HG02943 (cell line): Measurements from ENCODE around the gene ZFP62.

Experiments
- ATAC-seq: cut with Tn5 transposase; IDR thresholded peaks from one replicate; pipeline ENCODE4 v1.9.1; 2021; ENCODE audit warnings: mild to moderate bottlenecking, low read depth, moderate library complexity; ENCODE audit not compliant: unreplicated experiment

Gene ZFP62

DNA sequence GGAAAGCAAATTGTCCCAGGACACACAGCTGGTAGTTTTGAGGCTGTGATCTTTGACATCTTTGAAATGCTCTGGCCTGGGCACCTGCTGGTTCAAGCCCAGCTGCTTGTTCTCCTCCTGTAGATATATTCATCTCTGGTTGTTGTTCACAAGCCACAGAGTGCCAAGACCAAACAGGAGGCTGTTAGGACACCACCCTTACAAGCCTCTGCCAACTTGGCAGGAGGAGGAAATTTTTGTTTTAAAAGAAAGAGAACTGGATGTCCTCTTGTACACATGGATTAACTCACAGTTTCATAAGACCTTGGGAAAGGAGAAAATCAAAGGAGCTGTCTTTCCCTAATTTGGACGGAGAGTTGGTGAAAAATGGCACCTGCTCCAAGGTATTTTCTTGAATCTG, 8.5 kb upstream of the ZFP62 start:
- no peak for ATAC-seq

DNA sequence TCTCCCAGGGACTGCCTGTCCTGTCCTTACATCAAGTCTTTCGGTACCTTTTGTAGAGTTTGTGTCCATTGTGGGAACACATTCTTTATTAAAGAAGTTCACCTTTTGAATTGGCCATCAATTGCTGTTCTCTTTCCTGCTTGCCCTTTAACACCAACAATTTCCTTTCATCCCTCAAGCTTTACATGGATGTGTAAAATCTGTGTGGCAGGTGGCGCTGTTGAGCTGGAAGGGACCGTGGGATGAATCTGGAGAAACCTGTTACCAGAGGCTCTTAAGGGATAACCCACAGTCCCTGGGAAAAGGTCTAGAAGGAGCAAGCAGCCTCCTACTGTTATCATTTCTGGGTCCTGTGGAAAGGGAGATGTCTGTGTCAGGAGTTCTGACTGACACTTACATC, 7.9 kb upstream of the ZFP62 start:
- no peak for ATAC-seq

DNA sequence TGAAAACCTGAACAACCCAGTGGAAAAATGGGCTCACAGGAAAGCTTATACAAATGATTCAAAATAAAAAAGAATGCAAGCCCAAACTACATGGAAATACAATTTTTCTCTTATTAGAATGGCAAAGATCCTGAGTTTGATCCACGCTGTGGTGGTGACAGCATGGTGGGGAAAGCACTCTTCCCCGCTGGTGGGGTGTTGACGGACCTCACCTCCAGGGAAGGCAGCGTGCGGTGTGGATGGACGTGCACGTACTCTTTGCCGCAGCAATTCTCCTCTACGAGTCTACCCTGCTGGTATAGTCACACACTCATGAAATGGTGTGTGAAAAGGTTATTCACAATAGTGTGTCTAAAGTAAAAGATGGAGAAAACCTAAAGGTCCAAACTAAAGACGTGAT, 5.9 kb upstream of the ZFP62 start:
- no peak for ATAC-seq

DNA sequence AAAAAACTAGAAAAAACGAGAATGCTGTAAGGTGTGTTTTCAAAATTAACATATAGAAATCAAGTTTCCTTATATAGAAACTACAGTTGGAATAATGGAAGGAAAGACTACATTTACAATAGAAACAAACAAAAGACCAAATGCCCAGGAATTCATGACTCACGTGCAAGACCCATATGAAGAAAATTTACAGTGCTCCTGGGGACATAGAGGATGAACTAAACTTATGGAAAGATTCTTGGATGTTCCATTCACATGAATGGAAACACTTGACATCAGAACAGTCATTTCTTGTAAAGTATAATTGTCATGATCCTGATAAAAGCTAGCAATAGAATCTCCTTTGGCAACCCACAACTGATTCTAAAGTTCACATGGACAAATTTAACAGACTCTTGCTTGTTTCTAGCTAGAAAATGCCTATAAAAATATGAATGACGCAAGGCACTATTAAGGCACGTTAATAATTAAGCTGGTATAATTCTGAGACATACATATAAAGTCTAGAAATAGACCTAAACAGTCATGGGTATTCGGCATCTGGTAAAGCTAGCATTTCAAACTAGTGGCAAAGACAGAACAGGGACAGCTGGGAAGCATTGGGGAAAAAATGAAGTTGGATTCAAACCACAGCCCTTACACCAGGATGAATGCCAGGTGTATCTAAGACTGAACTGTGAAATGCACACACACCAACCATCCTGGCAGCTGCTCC, 5.1 kb upstream of the ZFP62 start:
- ATAC-seq = no peak

DNA sequence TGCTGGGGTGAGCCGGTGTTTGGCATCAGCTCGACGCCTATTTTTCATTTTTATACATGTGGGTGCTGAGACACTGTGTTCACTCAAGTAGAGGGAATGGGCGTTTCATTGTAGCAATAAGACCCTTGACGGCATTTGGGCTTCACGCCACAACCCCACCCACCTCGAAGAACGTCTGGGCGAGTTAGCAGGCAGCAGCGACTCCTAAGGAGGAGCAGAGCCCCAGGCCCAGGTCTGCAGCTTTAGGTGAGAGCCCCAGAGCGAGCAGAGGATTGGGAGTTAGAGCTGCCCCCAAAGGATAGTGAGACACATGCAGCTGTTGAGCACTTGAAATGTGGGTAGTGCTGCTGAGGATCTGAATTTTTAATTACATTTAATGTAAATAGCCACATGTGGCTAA, 1.6 kb upstream of the ZFP62 start:
- no peak for ATAC-seq

DNA sequence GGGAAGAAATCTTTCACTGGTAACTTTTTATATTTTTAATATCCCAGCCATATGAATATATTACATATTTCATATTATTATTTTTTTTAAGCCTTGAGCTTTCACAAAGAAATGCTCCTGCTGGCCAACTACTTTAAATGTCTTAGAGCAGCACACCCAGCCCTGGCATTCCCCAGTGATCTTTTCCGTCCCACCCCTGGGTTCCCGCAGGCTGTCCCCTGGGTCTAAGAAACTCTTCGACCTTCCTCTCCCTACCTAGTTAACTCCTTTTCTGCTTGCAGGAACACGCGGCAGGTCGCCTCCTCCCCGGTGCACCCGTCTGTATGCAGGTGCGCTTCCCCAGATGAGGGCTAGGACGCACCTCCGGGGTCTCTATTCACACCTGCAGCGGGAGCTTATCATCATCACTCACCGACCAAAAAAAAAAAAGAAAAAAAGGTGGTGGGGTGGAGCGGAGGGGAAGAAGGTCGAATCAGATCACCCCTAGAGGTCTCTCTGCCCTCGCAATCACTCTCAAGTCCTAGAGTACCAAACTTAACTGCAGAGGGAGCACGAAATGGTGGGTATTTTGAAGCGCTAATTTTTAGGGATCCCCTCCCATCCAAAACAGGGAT, 696 bp downstream of the ZFP62 start:
- peak; percentile 49 for ATAC-seq

DNA sequence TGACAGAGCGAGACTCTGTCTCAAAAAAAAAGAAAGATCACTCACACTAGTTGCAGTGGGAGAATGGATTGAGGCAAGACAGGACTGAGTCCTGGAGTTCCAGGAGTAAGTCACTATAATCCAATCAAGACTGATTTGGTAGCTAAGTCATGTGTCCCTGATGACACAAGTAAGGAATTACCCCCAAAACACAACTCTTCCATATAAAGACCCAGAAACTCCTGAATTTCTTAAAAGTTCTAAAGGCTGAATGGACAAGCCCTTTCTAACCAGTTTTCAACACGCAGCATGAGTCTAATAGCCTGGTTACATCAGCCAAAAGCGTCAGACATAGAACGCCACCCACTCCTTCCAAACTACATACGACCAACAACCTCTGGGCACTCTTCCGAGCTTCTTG, 2.5 kb downstream of the ZFP62 start:
- no peak for ATAC-seq

DNA sequence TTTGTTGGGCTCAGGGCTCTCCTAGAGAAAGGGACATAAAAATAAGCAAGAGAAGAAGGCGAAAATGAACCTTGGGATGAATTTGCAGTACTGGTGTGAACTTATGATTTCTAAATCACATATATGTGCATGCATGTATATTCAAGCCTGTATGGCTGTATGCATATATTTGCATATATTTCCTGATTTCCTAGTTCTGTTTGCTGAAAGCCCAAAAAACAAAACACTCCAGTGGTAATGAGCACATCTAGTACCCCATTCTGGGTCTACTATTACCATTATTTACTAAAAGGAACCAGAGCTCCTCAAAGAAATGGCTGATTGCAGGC, 7.3 kb downstream of the ZFP62 start:
- no peak for ATAC-seq

DNA sequence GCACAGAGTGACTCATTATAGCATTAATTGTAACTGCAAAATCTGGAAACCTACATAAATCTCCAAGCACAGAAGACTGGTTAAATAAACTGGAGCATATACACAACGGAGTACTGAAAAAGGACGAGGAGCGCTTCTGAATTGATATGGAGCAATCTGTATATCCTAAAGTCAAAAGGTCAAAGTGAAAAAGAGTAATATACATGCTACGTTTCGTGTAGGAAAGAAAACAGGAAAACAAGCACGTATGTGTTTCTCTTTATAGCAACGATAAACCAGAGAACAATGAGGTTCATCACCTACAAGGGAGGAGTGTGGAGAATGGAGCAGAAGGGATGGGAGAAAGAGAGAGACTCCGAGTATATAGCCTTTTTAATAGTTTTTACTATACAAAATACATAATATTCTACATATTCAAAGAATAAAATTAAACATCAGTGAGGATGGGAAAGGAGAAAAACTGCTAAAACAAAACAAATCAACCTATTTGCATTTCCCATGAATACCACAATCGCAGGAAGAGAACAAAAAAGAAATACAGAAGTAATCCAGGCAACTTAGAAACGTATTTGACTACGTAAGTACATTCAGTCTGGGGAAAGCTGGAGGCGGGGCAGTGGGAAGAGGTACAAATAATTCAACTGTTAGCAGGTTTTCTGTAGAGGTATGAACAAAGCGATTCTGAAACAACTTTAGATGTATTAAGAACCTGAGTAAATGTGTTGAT, 7.8 kb downstream of the ZFP62 start:
- ATAC-seq = no peak

DNA sequence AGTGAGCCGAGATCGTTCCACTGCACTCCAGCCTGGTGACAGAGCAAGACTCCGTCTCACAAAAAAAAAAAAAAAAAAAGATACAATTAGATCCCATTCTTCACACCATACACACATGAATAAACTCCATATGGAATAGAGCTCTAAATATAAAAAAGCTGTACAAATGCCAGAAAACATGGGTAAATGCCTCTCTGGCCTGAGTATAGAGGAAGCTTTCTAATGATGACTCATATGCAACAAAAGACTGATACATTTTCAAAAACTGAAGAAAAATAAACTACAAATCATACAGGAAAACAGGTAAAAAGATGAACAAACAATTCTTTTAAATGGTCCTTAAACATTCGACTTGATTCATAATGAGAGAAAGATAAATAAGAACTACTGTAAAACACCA, 8.6 kb downstream of the ZFP62 start:
- no peak for ATAC-seq

DNA sequence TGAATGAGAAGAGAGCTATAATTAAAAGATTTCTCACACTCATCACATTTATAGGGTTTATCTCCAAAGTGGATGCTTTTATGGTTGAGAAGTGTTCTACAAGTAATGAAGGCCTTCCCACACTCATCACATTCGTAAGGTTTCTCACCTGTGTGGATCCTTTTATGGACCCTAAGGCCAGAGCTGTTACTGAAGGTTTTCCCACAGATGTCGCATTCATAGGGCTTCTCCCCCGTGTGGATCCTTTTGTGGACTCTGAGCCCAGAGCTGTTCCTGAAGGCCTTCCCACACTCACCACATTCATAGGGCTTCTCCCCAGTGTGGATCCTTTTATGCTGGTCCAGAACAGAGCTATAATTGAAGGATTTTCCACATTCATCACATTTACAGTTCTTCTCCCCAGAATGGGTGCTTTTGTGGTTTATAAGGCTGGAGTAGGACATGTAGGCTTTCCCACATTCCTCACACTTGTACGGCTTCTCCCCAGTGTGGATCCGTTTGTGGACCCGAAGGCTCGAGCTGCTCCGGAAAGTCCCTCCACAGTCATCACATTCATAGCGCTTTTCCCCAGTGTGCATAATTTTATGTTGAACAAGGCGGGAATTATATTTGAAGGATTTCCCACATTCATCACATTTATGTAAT, 10.5 kb downstream of the ZFP62 start:
- ATAC-seq = no peak

DNA sequence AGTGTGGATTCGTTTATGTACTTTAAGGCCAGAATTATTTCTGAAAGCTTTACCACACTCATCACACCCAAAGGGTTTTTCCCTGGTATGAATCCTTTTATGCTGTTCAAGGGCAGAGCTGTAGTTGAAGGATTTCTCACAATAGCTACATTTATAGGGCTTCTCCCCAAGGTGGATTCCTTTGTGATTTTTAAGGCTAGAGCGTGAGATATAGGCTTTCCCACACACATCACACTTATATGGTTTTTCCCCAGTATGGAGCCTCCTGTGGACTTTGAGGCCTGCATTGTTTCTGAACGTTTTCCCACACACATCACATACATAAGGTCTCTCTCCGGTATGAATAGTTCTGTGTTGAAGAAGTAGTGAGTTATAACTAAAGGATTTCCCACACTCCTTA, 11.2 kb downstream of the ZFP62 start:
- ATAC-seq = no peak

DNA sequence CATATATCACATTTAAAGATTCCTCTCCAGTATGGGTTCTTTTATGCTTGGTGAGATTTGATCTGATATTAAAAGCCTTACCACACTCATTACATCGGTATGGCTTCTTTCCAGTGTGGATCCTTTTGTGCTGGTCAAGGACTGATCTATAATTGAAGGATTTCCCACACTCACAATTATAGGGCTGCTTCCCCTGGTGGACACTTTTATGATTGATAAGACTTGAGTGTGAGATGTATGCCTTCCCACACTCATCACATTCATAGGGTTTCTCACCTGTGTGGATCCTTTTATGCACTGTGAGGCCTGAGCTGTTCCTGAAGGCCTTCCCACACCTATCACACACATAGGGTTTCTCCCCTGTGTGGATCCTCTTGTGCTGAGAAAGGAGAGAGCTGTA, 12.2 kb downstream of the ZFP62 start:
- no peak for ATAC-seq

DNA sequence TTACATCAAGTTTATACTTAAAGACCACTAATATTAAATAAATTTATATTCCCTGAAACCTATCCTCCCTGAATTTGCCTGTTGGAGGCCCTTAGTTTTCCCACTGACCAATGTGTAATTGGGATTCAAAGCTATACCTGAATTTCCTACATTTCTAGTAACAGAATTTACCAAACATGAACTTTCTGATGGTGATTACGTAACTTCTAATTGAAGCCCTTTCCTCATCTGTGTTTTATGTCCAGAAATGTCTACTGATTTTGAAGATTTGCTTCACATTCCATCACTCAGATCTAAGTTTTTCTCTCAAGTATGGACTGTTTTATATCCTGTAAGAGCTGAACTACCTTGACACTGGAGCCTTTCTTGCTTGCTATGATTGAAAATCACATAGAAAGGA, 12.8 kb downstream of the ZFP62 start:
- ATAC-seq = no peak

DNA sequence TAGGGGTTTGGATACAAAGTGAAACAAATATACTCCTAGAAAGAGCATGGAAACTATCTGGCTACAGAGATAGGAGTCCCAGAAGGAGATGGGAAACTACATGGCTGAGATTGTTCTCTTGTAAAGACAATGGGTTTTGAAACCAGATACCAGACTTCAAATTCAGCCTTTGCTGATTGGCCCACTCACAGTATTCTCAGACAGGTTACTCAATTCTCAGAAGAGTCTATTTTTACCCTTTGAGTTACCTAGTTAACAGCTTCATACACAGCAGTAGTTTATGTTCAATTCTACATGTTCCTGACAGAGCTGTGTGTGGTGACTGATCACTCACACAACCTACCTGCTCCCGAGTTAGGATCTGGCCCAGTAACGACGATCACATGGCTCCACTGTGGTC, 14.1 kb downstream of the ZFP62 start:
- no peak for ATAC-seq

DNA sequence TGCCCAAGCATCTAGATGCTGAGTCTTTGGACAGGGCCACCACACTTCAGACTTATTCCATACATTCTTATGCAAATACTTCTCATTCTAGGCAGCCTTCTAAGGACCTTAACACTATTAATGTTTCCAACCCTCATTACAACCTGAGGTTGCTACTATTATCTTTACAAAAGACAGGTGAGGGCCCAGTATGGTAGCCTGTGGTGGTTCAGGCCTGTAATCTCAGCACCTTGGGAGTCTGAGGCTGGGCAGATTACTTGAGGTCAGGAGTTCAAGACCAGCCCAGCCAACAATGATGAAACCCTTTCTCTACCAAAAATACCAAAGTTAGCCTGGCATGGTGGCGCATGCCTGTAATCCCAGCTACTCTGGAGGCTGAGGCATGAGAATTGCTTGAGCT, 16.2 kb downstream of the ZFP62 start:
- ATAC-seq = no peak

DNA sequence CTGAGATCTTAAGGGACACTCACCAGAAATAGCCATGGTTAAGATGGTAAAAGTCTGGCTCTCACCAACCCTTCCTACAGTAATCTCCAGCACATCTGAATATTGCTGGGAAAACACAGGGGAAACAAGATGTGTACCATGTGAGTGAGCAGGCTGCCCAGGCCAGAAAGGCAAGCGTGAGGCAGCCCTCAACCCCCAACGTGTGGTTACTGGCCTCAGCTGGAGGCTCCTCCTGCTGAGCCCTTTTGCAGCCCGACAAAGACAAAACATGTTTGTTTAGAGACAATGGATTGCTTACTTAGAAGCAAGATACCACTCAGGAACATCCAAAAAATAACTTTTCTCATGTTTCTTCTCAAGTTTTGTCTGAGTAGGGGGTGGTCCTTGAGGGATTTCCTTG, 16.6 kb downstream of the ZFP62 start:
- ATAC-seq = no peak

DNA sequence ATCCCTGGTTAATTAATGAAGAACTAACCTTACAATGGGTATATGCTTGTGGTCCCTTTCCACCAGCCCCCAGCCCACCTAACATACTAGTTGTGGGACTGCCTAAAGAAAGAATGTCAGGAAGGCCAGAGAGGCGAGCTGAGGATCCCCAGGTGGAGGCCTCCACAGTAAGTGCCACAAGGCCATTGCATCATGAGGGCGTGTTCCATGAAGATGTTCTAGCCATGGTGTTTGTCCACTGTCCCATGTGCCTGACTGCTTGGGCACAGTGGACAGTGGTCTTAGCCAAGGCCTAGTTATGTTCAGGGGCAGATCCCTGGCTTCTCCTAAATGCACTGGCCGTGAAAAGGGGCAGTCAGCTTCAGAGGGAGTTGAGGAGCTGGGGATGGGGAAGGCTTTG, 21.1 kb downstream of the ZFP62 start:
- no peak for ATAC-seq

DNA sequence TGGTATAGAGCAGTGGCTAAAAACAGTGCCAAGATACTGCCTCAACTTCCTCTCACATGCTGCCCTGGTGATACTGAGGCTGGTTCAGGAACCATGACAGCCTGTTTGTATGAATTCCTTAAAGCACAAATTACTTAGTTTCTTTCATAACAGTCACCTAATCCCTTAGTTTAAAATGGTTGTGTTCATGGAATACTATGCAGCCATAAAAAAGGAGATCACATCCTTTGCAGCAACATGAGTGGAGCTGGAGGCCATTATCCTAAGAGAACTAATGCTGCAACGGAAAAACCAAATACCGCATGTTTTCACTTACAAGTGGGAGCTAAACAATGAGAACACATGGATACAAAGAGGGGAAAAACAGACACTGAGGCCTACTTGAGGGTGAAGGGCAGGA, 21.8 kb downstream of the ZFP62 start:
- ATAC-seq = no peak

DNA sequence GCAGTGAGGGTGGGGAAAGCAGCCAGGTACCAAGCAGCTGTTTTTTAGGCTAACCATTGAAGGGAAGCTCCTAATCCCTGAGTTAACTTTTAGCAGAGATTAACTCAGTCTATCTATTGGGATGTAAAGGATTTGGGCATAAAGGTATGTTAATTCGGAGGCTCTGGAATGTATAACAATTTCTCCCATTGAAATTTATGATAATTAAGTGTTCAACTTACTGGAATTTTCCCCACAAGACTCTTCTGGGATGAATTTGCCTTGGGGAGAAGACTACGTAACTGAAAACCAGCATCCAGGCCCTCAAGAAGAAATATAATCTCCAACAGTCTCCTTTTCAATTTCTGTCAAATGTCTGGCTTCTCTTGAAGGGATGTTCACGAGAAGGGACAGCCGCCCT, 23.6 kb downstream of the ZFP62 start:
- no peak for ATAC-seq

DNA sequence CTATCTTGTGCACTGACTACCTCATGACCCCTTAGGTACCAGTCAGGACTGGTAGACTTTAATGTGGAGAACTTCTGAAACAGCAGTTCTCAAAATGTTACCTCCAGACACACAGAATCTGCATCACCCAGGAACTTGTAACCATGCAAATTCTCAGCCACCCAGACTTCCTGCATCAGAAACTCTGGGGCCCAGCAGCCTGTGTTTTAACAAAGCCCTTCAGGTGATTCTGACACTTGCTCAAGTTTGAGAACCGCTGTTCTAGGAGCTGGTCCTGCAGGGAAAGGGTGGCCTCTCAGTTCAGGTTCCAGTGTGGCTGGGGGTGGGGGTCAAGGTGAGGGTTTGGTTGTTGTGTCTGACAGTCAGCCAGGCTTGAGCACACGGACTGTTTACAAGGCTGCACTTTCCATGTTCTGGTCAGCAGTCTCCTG, 28.4 kb downstream of the ZFP62 start:
- peak; percentile 42 for ATAC-seq
